Left renal pelvis (tissue), 4 donors: ENCODE results near the gene MYRFL. TPM values are rescaled to one million over a fixed set of nuclear protein-coding genes. Genes with fewer than 3 reads are reported as not detected.
A peak's percentile ranks its signal among the peaks of the same experiment; 100 is the strongest.
"Not testable (repeated sequence)": the region's sequence is repeated elsewhere in the genome, so short reads cannot be mapped to it uniquely, and the experiment has no call there.

Experiments
- DNase-seq, 4 donors: peaks; one replicate each; pipeline ENCODE4 v3.0.0-alpha.2; 2013; ENCODE audit warnings: low read depth in 4 of 4, low spot score in 3 of 4
- polyA plus RNA-seq, 4 donors: library from polyadenylated mRNA; unstranded; fragments of 120-200 nt; gene quantifications; one replicate each; pipeline ENCODE4 v1.2.1, GENCODE V29; 2013; ENCODE audit not compliant: insufficient read length in 4 of 4

The MYRFL gene
- polyA plus RNA-seq, 4 donors: 0.23 to 2.1 (median 1.2) TPM

DNA sequence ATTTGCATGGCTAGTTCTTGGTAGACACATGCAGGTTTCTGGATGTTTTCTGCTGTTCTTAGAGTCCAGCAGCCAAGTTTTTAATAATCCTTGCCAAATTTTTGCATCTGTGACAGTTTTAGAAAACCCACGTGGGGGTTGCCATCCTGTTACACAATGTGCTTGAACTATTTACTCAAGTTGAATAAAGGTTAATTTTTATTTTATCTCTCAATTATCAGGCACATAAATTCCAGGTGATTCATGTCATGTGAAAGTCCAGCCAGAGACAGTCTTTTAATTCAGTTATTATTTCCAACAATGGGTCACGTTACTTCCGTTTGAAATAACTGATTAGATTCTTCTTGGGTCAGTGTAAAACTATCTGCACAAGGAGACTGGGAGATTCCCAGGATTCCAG lies 15.7 kb downstream of the MYRFL start:
- no peak for DNase-seq

GRCh38 chr12:69843608-69844007 lies 18.6 kb downstream of the MYRFL start:
- DNase-seq: no peak

GRCh38 chr12:69844416-69844815 lies 19.4 kb downstream of the MYRFL start:
- DNase-seq: no peak

GRCh38 chr12:69844836-69845235 lies 19.8 kb downstream of the MYRFL start:
- DNase-seq: no peak

- no peak for DNase-seq
Measured at GRCh38 chr12:69846976-69847375, 21.9 kb downstream of the MYRFL start.

- no peak for DNase-seq
Measured at GRCh38 chr12:69851976-69852375, 26.9 kb downstream of the MYRFL start.

DNA sequence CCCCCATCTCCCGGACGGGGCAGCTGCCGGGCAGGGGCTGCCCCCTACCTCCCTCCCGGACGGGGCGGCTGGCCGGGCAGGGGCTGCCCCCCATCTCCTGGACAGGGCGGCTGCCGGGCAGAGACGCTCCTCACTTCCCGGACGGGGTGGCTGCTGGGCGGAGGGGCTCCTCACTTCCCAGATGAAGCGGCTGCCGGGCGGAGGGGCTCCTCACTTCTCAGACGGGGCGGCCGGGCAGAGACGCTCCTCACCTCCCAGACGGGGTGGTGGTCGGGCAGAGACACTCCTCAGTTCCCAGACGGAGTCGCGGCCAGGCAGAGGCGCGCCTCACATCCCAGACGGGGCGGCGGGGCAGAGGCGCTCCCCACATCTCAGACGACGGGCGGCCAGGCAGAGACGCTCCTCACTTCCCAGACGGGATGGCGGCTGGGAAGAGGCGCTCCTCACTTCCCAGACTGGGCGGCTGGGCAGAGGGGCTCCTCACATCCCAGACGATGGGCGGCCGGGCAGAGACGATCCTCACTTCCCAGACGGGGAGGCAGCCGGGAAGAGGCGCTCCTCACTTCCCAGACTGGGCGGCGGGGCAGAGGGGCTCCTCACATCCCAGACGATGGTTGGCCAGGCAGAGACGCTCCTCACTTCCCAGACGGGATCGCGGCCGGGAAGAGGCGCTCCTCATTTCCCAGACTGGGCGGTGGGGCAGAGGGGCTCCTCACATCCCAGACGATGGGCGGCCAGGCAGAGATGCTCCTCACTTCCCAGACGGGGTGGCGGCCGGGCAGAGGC lies 28.3 kb downstream of the MYRFL start:
- not testable (repeated sequence) for DNase-seq

DNA sequence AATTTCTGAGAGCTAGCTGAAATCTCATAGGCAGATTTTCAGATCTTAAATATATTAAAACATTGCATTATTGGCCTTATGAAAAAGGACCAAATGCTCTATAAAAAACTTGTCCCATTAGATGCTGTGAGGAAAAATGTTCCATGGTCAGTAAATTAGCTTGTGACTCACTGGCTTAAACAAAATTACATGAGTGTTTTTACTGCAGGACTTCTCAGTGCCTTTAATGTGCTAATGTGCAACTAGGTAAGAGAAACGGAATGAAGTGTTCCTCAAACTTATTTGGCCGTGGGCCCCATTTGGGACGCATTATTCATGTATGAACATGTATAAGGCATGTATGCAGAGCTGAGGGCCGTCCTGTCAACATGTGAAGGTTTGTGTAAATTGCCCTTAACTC lies 41.7 kb downstream of the MYRFL start:
- no peak for DNase-seq

DNA sequence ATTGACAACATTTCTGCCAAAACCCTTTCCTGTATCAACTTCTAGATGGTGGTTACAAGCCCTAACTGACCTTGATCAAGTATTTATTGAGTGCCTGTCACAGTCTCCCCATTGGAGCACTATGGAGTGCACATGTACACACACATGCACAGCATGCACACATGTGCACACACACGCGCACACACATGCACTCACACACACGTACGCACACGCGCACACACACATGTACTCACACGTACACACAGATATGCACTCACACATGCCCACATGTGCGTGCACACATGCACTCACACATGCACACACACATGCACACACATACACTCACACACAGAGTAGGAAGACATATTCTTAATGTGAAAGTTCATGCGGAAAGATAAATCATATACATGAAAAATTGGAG lies 43.7 kb downstream of the MYRFL start:
- DNase-seq: no peak

DNA sequence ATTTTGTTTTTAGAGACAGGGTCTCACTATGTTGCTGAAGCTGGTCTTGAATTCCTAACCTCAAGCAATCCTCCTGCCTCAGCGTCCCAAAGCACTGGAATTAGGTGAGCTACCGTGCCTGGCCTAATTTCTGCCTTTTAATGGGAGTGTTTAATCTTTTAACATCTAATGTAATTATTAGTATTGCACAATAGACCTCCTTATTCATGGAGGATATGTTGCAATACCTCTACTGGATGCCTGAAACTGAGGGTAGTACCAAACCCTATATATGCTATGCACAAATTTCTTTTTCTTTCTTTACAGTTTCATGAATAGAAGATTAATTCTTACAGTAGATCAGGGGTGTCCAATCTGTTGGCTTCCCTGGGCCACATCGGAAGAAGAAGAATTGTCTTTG lies 47.8 kb downstream of the MYRFL start:
- no peak for DNase-seq

GRCh38 chr12:69873429-69873828 lies 48.4 kb downstream of the MYRFL start:
- DNase-seq: no peak

DNA sequence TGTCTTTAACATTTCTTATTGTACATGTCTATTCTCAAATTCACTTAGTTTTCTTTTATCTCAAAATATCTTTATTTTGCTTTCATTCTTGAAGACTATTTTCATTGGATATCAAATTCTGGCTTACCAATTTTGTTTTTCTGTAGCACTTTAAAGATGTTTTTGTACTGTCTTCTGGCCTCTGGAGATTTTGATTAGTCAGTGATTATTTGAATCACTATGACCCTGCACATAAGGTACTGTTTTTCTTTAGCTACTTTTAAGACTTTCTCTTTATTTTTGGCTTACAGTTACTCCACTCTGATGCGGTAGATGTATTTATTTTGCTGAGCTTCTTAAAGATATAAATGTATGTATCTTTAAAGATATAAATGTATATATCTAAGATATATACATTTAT lies 49.6 kb downstream of the MYRFL start:
- DNase-seq: no peak

GRCh38 chr12:69875416-69875935 lies 50.4 kb downstream of the MYRFL start:
- DNase-seq: no peak

GRCh38 chr12:69879007-69879960 lies 54.3 kb downstream of the MYRFL start:
- DNase-seq: peak in 3 of 4 donors; percentile 49 to 70 (median 60)

DNA sequence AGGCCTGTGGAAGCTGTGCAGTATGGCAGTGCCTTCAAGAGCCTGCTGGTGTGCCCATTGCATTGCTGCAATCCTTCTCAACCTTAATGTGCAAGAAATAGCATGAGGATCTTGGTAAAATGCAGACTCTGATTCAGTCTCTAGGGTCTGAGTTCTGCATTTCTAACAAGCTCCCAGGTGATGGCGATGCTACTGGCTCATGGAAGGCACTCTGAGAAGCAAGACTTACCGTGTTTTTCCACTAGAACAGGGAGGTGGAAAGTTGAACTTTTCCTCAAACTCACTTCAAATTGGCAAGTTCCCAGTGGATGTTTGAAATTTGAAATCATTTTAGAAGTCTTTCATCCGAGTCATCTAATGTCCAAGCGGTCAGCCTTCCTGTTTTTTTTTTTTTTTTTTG lies 55.5 kb downstream of the MYRFL start:
- no peak for DNase-seq

DNA sequence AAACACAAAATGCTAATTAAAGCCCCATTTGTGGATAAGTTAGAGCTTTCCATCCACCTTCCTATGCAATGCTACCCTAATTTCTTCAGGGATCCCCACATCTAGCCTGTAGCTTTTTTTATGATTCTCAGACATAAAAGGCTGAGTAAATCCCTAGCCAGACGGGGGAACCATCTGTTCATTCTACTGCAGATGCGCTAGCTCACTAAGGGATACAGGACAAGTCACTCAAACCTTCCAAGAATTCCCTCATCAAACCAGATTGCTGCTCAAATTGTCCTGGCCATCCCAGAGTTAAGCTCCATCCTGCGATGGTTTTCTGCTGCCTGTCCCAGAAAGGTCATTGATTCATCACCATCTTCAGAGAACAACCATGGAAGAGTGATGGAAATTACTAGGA lies 56.7 kb downstream of the MYRFL start:
- no peak for DNase-seq

DNA sequence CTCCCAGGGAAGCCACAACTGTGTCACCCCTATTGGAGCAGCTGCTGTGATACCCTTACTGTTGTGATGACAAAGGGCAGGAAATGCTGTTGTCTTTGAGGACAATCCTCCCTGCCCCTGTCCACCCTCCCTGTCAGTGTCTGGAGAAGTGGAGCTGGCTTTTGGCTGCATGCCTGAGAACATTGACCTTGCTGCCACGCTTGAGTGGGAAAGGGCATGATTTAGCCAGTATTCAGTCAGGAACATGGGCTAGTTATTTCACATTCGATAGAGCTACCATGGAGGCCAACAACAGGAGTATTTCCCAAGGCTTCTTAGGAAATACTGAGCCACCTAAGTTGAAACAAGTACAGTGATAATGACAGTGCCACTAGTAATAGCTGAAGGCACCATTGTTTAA lies 59.4 kb downstream of the MYRFL start:
- DNase-seq: no peak

DNA sequence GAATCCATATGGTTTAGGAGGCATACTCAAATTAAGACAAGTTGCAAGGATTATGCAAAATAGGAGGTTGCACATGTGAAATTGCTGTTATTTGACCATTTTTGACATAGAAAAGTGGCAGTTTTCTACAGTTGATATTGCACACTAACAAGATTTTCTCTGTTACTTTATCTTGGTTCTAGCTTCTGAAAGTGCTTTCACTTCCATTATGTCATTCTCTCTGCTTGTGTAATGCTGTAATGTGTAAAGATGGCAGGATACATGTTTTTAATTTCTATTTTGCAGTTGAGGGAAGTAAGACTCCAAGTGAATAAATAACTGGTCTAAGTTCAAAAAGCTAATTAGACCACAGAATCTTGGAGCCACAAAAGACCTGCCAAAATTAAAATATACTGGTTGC lies 60.6 kb downstream of the MYRFL start:
- DNase-seq: no peak

GRCh38 chr12:69886109-69886508 lies 61.1 kb downstream of the MYRFL start:
- no peak for DNase-seq

GRCh38 chr12:69886715-69887114 lies 61.7 kb downstream of the MYRFL start:
- no peak for DNase-seq

- no peak for DNase-seq
Measured at GRCh38 chr12:69888901-69889300, 63.9 kb downstream of the MYRFL start.
